Stimulated activated naive B cell treated with anti-CD40 and anti-IgM and Interleukin-4, amounts not matched to agents 10 μg/mL and 1 μg/mL and 100 μg/mL, for 72 hours (primary cell): Measurements from ENCODE around the gene CRTC3.

Experiments
- ATAC-seq, 2 donors: fragments of 150-1000 bp; cut with Tn5 transposase; replicated peaks; 2 replicates each; pipeline ENCODE4 v1.10.0; 2021; ENCODE audit warnings: moderate library complexity in 1 of 2
- DNase-seq: peaks from one replicate; pipeline ENCODE4 v3.0.0; 2021
- H3K27ac Mint-ChIP-seq: one replicate; pipeline ENCODE4 v1.8.0; 2022; ENCODE audit warnings: mild to moderate bottlenecking, mixed read lengths
- H3K27me3 Mint-ChIP-seq, 2 donors: one replicate each; pipeline ENCODE4 v1.8.0; 2022; ENCODE audit warnings: mixed read lengths in 2 of 2
- H3K36me3 Mint-ChIP-seq, 2 donors: one replicate each; pipeline ENCODE4 v1.8.0; 2022; ENCODE audit warnings: mixed read lengths in 2 of 2, mild to moderate bottlenecking in 1 of 2
- H3K4me1 Mint-ChIP-seq, 2 donors: one replicate each; pipeline ENCODE4 v1.8.0; 2022; ENCODE audit warnings: mixed read lengths in 2 of 2, mild to moderate bottlenecking in 1 of 2
- H3K4me3 Mint-ChIP-seq, 2 donors: one replicate each; pipeline ENCODE4 v1.8.0; 2022; ENCODE audit warnings: mild to moderate bottlenecking in 2 of 2, mixed read lengths in 2 of 2, moderate library complexity in 1 of 2
- H3K9me3 Mint-ChIP-seq, 2 donors: one replicate each; pipeline ENCODE4 v1.8.0; 2022; ENCODE audit warnings: mixed read lengths in 2 of 2, mild to moderate bottlenecking in 1 of 2

The CRTC3 gene

GRCh38 chr15:90583471-90584252 lies 53.9 kb downstream of the CRTC3 start:
- no peaks in the 10 kb centered on the region for H3K9me3 Mint-ChIP-seq
- H3K4me1 Mint-ChIP-seq, result peaks cover 44 to 81% of the 10 kb centered on the region in 2 donors
- H3K36me3 Mint-ChIP-seq, result peaks cover 6 to 19% of the 10 kb centered on the region in 2 donors
- ATAC-seq (peak in 1 of 2 donors; percentile 31), DNase-seq (no peak)
- H3K27ac Mint-ChIP-seq, result peak overlapping the region; percentile 90
- no peaks in the 10 kb centered on the region for H3K27me3 Mint-ChIP-seq
- no peak overlapping the region for H3K4me3 Mint-ChIP-seq

GRCh38 chr15:90584841-90585240 lies 55.1 kb downstream of the CRTC3 start:
- DNase-seq (no peak), ATAC-seq (no peak)
- Mint-ChIP-seq H3K27ac (no peak overlapping the region), H3K27me3 (no peaks in the 10 kb centered on the region), H3K4me1 (peaks cover 44 to 77% of the 10 kb centered on the region in 2 donors), H3K9me3 (no peaks in the 10 kb centered on the region), H3K4me3 (no peak overlapping the region), H3K36me3 (peaks cover 7 to 22% of the 10 kb centered on the region in 2 donors)

- Mint-ChIP-seq H3K27ac (peak overlapping the region; percentile 1), H3K9me3 (no peaks in the 10 kb centered on the region), H3K4me3 (no peak overlapping the region), H3K36me3 (peaks cover 12 to 27% of the 10 kb centered on the region in 2 donors), H3K27me3 (no peaks in the 10 kb centered on the region), H3K4me1 (peaks cover 48 to 76% of the 10 kb centered on the region in 2 donors)
- DNase-seq, result no peak
- no peak for ATAC-seq
Observed at GRCh38 chr15:90585863-90586262, 56.1 kb downstream of the CRTC3 start.

GRCh38 chr15:90586948-90587347 lies 57.2 kb downstream of the CRTC3 start:
- Mint-ChIP-seq H3K27ac (no peak overlapping the region), H3K9me3 (no peaks in the 10 kb centered on the region), H3K4me1 (peaks cover 41 to 66% of the 10 kb centered on the region in 2 donors), H3K4me3 (no peak overlapping the region), H3K27me3 (no peaks in the 10 kb centered on the region), H3K36me3 (peaks cover 12 to 30% of the 10 kb centered on the region in 2 donors)
- ATAC-seq, result peak; percentile 53 to 57
- no peak for DNase-seq

- H3K36me3 Mint-ChIP-seq, result peaks cover 12 to 27% of the 10 kb centered on the region in 2 donors
- DNase-seq (no peak), ATAC-seq (peak; percentile 31 to 33)
- H3K9me3 Mint-ChIP-seq, result no peaks in the 10 kb centered on the region
- H3K27ac Mint-ChIP-seq, result peak overlapping the region; percentile 81
- peaks cover 34 to 66% of the 10 kb centered on the region in 2 donors for H3K4me1 Mint-ChIP-seq
- H3K27me3 Mint-ChIP-seq, result no peaks in the 10 kb centered on the region
- no peak overlapping the region for H3K4me3 Mint-ChIP-seq
Observed at GRCh38 chr15:90588427-90588826, 58.7 kb downstream of the CRTC3 start.

GRCh38 chr15:90591524-90591923 lies 61.8 kb downstream of the CRTC3 start:
- no peak for DNase-seq
- no peak overlapping the region for H3K4me3 Mint-ChIP-seq
- no peaks in the 10 kb centered on the region for H3K9me3 Mint-ChIP-seq
- H3K36me3 Mint-ChIP-seq, result peaks cover 12 to 32% of the 10 kb centered on the region in 2 donors
- H3K27me3 Mint-ChIP-seq, result no peaks in the 10 kb centered on the region
- no peak for ATAC-seq
- H3K27ac Mint-ChIP-seq, result no peak overlapping the region
- H3K4me1 Mint-ChIP-seq, result peaks cover 45 to 77% of the 10 kb centered on the region in 2 donors

- Mint-ChIP-seq H3K4me1 (peaks cover 45 to 77% of the 10 kb centered on the region in 2 donors), H3K27me3 (no peaks in the 10 kb centered on the region), H3K27ac (peak overlapping the region; percentile 11), H3K4me3 (no peak overlapping the region), H3K9me3 (no peaks in the 10 kb centered on the region), H3K36me3 (peaks cover 12 to 28% of the 10 kb centered on the region in 2 donors)
- no peak for DNase-seq
- ATAC-seq, result no peak
Observed at GRCh38 chr15:90592131-90592881, 62.6 kb downstream of the CRTC3 start.

- peak overlapping the region; percentile 83 for H3K4me3 Mint-ChIP-seq
- no peaks in the 10 kb centered on the region for H3K27me3 Mint-ChIP-seq
- DNase-seq, result no peak
- H3K36me3 Mint-ChIP-seq, result peaks cover 12 to 31% of the 10 kb centered on the region in 2 donors
- H3K9me3 Mint-ChIP-seq, result no peaks in the 10 kb centered on the region
- ATAC-seq, result no peak
- peaks cover 51 to 80% of the 10 kb centered on the region in 2 donors for H3K4me1 Mint-ChIP-seq
- peak overlapping the region; percentile 99 for H3K27ac Mint-ChIP-seq
Observed at GRCh38 chr15:90593499-90594158, 63.9 kb downstream of the CRTC3 start.

GRCh38 chr15:90594301-90594738 lies 64.6 kb downstream of the CRTC3 start:
- DNase-seq, result peak; percentile 71
- peak overlapping the region; percentile 83 for H3K4me3 Mint-ChIP-seq
- H3K4me1 Mint-ChIP-seq, result peaks cover 53 to 80% of the 10 kb centered on the region in 2 donors

GRCh38 chr15:90595763-90596155 lies 66.0 kb downstream of the CRTC3 start:
- H3K27me3 Mint-ChIP-seq, result no peaks in the 10 kb centered on the region
- ATAC-seq, result peak; percentile 17 to 28
- H3K27ac Mint-ChIP-seq, result peak overlapping the region; percentile 85
- no peak for DNase-seq
- peaks cover 52 to 74% of the 10 kb centered on the region in 2 donors for H3K4me1 Mint-ChIP-seq
- peak overlapping the region; percentile 3 to 83 for H3K4me3 Mint-ChIP-seq
- no peaks in the 10 kb centered on the region for H3K9me3 Mint-ChIP-seq
- peaks cover 7 to 26% of the 10 kb centered on the region in 2 donors for H3K36me3 Mint-ChIP-seq

More at GRCh38 chr15:90594301-90594738, 64.6 kb downstream of the CRTC3 start:
- no peaks in the 10 kb centered on the region for H3K9me3 Mint-ChIP-seq
- peak; percentile 79 to 83 for ATAC-seq
- peaks cover 10 to 28% of the 10 kb centered on the region in 2 donors for H3K36me3 Mint-ChIP-seq
- no peaks in the 10 kb centered on the region for H3K27me3 Mint-ChIP-seq
- peak overlapping the region; percentile 99 for H3K27ac Mint-ChIP-seq

- H3K27me3 Mint-ChIP-seq, result no peaks in the 10 kb centered on the region
- H3K9me3 Mint-ChIP-seq, result no peaks in the 10 kb centered on the region
- H3K36me3 Mint-ChIP-seq, result peaks cover 8 to 26% of the 10 kb centered on the region in 2 donors
- ATAC-seq, result no peak
- peaks cover 53 to 72% of the 10 kb centered on the region in 2 donors for H3K4me1 Mint-ChIP-seq
- no peak overlapping the region for H3K27ac Mint-ChIP-seq
- DNase-seq, result no peak
- no peak overlapping the region for H3K4me3 Mint-ChIP-seq
Observed at GRCh38 chr15:90596943-90597342, 67.2 kb downstream of the CRTC3 start.

GRCh38 chr15:90597577-90597976 lies 67.9 kb downstream of the CRTC3 start:
- peaks cover 8 to 33% of the 10 kb centered on the region in 2 donors for H3K36me3 Mint-ChIP-seq
- H3K4me1 Mint-ChIP-seq, result peaks cover 51 to 66% of the 10 kb centered on the region in 2 donors
- peak overlapping the region; percentile 43 to 52 for H3K4me3 Mint-ChIP-seq
- H3K27me3 Mint-ChIP-seq, result no peaks in the 10 kb centered on the region
- H3K27ac Mint-ChIP-seq, result peak overlapping the region; percentile 85
- peak; percentile 39 to 40 for ATAC-seq
- no peaks in the 10 kb centered on the region for H3K9me3 Mint-ChIP-seq
- no peak for DNase-seq

GRCh38 chr15:90598031-90598577 lies 68.4 kb downstream of the CRTC3 start:
- DNase-seq (peak; percentile 19), ATAC-seq (peak in 1 of 2 donors; percentile 2)
- peak overlapping the region; percentile 85 for H3K27ac Mint-ChIP-seq
- H3K4me3 Mint-ChIP-seq, result peak overlapping the region; percentile 43 to 52
- H3K27me3 Mint-ChIP-seq, result no peaks in the 10 kb centered on the region
- no peaks in the 10 kb centered on the region for H3K9me3 Mint-ChIP-seq
- H3K36me3 Mint-ChIP-seq, result peaks cover 8 to 33% of the 10 kb centered on the region in 2 donors
- H3K4me1 Mint-ChIP-seq, result peaks cover 49 to 61% of the 10 kb centered on the region in 2 donors

- Mint-ChIP-seq H3K9me3 (no peaks in the 10 kb centered on the region), H3K4me3 (peak overlapping the region in 1 of 2 donors; percentile 1), H3K27ac (peak overlapping the region; percentile 85), H3K36me3 (peaks cover 8 to 28% of the 10 kb centered on the region in 2 donors), H3K27me3 (no peaks in the 10 kb centered on the region), H3K4me1 (peaks cover 48 to 58% of the 10 kb centered on the region in 2 donors)
- no peak for ATAC-seq
- no peak for DNase-seq
Observed at GRCh38 chr15:90598679-90599078, 69.0 kb downstream of the CRTC3 start.
